ENCODE measurements around the gene PTPN1.

The PTPN1 gene

DNA sequence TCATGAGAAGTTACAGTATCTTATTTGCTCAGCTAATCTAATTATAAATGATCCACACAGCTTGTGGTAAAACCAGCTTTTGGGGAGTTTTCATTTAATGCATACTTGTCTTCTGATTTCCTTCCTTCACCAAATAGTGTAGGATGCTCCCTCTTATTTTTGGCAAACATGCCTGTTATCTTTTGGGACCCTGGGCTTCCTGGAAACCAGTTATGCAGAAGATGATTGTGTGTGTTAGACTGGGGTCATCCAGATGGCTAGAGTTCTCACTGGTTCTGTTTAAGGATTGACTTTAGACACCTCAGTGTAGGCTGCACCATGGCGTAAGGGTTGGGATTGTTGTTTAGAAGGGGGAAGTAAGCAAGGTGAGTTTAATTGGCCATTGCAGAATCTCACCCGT is 61.3 kb downstream of the PTPN1 start:
- H3K4me3 ChIP-seq (ENCODE audit: low read depth, low read length), result no peak overlapping the region
- in situ Hi-C loops (cut with HindIII; ENCODE audit: low sequenced_read_pairs), result no loop called here
- TF ChIP-seq, protein P1, sequence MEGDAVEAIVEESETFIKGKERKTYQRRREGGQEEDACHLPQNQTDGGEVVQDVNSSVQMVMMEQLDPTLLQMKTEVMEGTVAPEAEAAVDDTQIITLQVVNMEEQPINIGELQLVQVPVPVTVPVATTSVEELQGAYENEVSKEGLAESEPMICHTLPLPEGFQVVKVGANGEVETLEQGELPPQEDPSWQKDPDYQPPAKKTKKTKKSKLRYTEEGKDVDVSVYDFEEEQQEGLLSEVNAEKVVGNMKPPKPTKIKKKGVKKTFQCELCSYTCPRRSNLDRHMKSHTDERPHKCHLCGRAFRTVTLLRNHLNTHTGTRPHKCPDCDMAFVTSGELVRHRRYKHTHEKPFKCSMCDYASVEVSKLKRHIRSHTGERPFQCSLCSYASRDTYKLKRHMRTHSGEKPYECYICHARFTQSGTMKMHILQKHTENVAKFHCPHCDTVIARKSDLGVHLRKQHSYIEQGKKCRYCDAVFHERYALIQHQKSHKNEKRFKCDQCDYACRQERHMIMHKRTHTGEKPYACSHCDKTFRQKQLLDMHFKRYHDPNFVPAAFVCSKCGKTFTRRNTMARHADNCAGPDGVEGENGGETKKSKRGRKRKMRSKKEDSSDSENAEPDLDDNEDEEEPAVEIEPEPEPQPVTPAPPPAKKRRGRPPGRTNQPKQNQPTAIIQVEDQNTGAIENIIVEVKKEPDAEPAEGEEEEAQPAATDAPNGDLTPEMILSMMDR (IDR thresholded peaks at IDR 0.05; ENCODE audit: low read depth, low read length, missing control alignments), result no peak
- DNase-seq (ENCODE audit: low read depth), result no peak

DNA sequence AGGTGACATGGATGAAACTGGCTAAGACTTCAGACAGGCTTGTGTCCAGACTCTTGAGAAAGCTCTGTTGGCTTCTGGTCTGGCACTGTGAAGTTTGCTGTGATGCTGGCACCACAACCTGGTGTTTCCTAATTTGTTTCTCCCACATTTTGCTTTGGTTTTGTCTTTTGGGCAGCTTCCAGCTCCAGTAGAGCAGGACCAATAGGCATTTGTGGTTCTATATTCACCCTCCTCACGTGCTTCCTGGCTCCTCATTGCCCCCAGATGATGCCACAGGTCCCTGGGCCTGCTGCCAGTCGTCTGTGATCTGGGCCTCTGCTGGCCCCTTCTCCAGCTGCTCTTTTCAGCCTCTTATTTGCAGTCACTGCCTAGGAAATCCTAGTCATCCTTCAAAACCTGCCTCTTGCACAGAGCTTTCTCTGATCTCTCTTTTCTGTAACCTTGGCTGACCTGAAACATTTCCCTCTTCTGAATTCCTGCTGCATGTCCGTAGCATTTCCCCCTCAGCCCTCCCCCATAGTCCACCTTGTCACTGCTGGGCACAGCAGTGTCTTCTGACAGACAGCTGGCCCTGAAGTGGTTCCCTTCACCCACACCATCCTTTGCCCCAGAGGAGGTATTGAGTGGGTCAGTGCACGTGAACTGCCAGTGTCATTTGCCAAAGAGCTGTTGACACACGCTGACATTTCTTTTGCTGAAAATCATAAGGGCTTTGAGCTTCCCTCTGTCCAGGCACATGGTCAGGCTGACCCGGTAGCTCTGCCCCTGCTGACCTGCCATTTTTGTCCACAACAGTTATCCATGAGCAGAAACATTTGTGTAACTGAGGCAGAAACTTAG is 63.0 kb downstream of the PTPN1 start:
- DNase-seq (ENCODE audit: low read depth), result peak; percentile 69
- no peak overlapping the region for H3K4me3 ChIP-seq (ENCODE audit: low read depth, low read length)
- TF ChIP-seq, protein P1 (IDR thresholded peaks at IDR 0.05; ENCODE audit: low read depth, low read length, missing control alignments), result no peak
- in situ Hi-C loops (cut with HindIII; ENCODE audit: low sequenced_read_pairs), result no loop called here

DNA sequence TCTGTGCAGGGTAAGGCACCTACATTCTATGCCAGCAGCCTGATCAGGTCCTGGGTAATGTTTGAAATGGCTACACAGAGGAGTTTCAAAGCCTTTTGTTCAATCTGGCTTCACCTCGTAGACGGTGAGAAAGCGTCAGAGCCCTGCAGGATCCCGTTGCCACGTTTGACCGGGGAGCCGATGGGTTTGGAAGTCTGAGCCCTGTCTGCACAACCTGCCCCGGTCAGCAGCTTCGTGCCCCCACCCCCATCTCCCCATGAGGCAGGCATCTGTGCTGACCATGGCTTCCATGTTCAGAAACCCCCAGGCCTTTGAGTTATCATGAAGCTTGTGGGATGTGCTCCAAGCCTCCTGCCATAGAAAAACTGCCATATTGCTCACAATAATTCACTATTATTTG is 63.9 kb downstream of the PTPN1 start:
- TF ChIP-seq, protein P1 (IDR thresholded peaks at IDR 0.05; ENCODE audit: low read depth, low read length, missing control alignments), result no peak
- no peak for DNase-seq (ENCODE audit: low read depth)
- H3K4me3 ChIP-seq (ENCODE audit: low read depth, low read length), result no peak overlapping the region
- in situ Hi-C loops (cut with HindIII; ENCODE audit: low sequenced_read_pairs), result no loop called here

DNA sequence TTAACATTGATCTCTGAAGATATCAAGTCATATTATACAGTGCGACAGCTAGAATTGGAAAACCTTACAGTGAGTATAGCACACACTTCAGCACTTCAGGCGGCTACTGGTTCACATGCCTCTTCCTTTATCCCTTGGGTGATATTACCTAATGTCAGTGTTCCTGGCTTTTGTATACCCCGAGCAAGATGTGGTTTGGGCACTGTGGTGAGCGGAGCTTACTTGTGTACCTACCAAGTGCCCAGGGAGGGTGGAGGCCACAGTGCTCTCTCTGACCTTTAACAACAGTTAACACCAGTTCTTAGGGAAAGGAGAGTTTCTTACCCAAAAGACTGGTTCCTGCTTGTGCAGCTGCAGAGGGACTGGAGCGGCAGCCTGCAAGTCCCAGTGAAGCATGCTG is 64.4 kb downstream of the PTPN1 start:
- in situ Hi-C loops (cut with HindIII; ENCODE audit: low sequenced_read_pairs), result no loop called here
- TF ChIP-seq, protein P1 (IDR thresholded peaks at IDR 0.05; ENCODE audit: low read depth, low read length, missing control alignments), result no peak
- no peak for DNase-seq (ENCODE audit: low read depth)
- no peak overlapping the region for H3K4me3 ChIP-seq (ENCODE audit: low read depth, low read length)

DNA sequence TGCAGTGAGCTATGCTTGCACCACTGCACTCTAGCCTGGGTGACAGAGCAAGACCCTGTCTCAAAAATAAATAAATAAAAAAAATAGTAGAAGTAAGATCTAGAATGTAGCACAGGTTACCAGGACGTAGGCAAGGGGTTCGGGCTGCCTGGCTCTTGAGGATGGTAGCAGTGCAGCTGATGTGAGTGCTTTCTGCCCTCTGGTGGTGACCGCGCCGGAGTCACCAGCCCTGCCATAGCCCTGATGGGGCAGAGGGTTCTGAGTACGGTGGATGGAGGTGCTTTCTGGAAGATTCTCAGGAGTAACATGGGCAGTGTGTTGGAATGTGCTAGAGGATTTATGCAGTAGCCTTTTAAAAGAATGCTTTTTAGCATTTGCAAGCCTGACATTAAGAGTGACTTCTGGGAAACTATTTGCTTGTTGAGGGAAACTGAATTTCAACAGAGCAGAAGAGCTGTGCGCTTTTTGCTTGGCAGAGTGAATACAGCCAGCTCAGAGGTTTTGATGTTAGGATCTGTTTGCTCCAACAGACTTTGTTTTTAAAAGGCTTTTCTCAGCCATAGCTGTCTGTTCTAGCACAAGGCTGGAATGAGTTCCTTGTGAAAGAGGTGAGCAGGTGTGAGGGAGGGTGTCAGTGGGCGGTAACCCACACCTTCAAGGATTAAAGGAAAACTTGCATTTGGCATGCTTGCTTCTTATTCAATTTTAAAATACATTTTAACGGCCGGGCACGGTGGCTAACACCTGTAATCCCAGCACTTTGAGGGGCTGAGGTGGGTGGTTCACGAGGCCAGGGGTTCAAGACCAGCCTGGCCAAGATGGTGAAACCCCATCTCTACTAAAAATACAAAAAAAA is 65.9 kb downstream of the PTPN1 start:
- TF ChIP-seq, protein P1 (IDR thresholded peaks at IDR 0.05; ENCODE audit: low read depth, low read length, missing control alignments), result peak; percentile 79
- no peak for DNase-seq (ENCODE audit: low read depth)
- in situ Hi-C loops (cut with HindIII; ENCODE audit: low sequenced_read_pairs), result no loop called here
- no peak overlapping the region for H3K4me3 ChIP-seq (ENCODE audit: low read depth, low read length)

DNA sequence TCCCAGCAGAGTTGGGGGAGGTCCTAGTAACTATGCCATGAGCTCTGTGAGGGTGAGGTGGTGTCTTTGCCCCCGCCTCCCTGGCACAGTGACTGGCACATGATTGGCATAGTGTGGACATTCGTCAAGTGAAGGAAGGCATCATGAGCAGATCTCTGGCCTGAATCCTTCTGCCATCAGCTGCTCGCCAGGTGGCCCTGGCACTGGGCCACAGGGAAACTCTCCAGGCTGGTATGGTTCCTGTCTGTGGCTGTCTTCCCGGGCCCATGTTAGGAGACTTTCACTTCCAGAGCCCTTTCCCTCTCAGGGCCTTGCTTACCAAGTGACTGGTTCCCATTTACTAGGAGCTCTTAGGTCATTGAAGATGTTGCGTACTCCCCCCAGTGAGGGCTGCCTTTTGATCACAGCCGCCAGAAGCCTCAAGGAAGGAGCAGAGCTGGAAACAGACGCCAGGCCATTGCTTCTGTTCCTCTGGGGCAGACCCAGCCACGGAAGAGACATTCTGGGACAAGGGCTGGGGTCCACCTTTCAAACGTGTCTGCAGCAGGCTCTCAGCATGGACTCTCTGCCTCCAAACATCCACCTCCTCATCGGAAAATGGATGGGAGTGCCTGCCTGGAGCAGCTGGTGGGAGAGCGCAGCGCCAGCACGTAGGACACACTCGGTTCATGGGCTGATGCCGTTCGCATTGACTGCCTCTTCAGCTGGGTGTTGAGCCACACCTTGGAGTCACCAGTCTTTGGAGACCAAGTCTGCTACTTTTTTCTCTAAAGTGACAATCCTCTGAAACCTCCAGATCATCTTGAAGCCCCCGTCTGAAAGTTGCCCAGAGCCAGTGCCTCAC is 67.2 kb downstream of the PTPN1 start:
- in situ Hi-C loops (cut with HindIII; ENCODE audit: low sequenced_read_pairs), result no loop called here
- TF ChIP-seq, protein P1 (IDR thresholded peaks at IDR 0.05; ENCODE audit: low read depth, low read length, missing control alignments), result no peak
- H3K4me3 ChIP-seq (ENCODE audit: low read depth, low read length), result no peak overlapping the region
- DNase-seq (ENCODE audit: low read depth), result no peak

Data from astrocyte of the cerebellum (primary cell).